Measurements from ENCODE around the gene CXCR5. TPM values are rescaled to one million over a fixed set of nuclear protein-coding genes. Genes with fewer than 3 reads are reported as not detected.

The CXCR5 gene
- total and polyA plus RNA-seq, 2 donors (not counting 1 experiment from before 2014, with no cell fraction given): not detected

- Histone ChIP-seq H3K27ac (ENCODE audit: insufficient read depth, low read length) (no peak overlapping the region), H3K79me2 (ENCODE audit: control insufficient read depth, insufficient read depth, low read length) (no peaks in the 10 kb centered on the region), H3K4me3 (replicated peaks in 1 of 4; ENCODE audit: control extremely low read depth in 1 of 4, insufficient read depth in 1 of 4, low read depth in 3 of 4, low read length in 4 of 4) (no peak overlapping the region), H3K9me3 (ENCODE audit: control insufficient read depth, insufficient read depth, low read depth, low read length) (no peaks in the 10 kb centered on the region), H3K27me3 (ENCODE audit: control insufficient read depth, insufficient read depth, low read length) (peaks cover 3% of the 10 kb centered on the region), H2AFZ (ENCODE audit: low read length) (no peak overlapping the region), H3K4me2 (ENCODE audit: extremely low read depth, insufficient read depth, low read length) (no peak overlapping the region), H4K20me1 (ENCODE audit: control insufficient read depth, extremely low read depth, insufficient read depth, low read length) (no peaks in the 10 kb centered on the region), H3K9ac (ENCODE audit: insufficient read depth, low read length) (no peak overlapping the region), H3K36me3 (ENCODE audit: control insufficient read depth, insufficient read depth, low read length) (no peaks in the 10 kb centered on the region), H3K4me1 (ENCODE audit: control insufficient read depth, extremely low read depth, insufficient read depth, low read length) (no peaks in the 10 kb centered on the region)
- DNase-seq (ENCODE audit: low read depth in 2 of 2): no peak
- TF ChIP-seq, protein P1, sequence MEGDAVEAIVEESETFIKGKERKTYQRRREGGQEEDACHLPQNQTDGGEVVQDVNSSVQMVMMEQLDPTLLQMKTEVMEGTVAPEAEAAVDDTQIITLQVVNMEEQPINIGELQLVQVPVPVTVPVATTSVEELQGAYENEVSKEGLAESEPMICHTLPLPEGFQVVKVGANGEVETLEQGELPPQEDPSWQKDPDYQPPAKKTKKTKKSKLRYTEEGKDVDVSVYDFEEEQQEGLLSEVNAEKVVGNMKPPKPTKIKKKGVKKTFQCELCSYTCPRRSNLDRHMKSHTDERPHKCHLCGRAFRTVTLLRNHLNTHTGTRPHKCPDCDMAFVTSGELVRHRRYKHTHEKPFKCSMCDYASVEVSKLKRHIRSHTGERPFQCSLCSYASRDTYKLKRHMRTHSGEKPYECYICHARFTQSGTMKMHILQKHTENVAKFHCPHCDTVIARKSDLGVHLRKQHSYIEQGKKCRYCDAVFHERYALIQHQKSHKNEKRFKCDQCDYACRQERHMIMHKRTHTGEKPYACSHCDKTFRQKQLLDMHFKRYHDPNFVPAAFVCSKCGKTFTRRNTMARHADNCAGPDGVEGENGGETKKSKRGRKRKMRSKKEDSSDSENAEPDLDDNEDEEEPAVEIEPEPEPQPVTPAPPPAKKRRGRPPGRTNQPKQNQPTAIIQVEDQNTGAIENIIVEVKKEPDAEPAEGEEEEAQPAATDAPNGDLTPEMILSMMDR (conservative IDR thresholded peaks at IDR 0.05 in 1 of 2, IDR thresholded peaks at IDR 0.05 in 1 of 2; ENCODE audit: low read depth in 1 of 2, low read length in 2 of 2): no peak
- no peak for TF ChIP-seq EZH2 (IDR thresholded peaks at IDR 0.05; ENCODE audit: low read length, missing control alignments)
Observed at GRCh38 chr11:118876286-118876685, 7.4 kb upstream of the CXCR5 start.

DNA sequence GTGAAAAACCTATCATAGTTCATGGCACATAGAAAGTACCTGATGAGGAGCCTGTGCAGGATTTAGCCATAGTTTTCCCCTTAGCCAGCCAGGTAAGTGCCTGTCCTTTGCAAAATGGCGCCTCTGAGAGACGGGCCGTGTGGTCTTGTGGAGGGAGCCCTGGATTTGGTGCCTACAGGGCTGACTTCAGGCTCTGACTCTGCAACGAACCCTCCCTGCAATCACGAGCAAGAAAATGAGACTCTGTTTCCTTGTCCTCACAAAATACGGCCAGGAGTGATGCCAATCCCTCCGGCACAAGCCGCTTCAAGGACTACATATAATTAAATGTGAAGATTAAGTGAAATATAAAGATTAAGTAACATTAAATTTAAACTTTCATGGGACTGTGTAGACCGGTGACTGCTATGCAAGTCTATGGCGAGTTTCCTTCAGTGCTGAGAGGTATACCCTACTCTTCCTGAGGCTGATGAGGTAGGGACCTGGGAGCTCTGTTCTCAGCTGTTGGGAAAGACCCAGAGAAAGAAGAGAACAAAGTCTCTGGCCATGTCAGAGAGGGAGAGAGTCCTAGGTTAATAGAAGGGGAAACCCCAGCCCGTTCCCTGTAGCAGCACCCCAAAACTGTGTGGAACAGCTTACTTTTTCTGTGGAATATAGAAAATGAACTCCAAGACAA is 6.1 kb upstream of the CXCR5 start:
- no peaks in the 10 kb centered on the region for H3K4me1 ChIP-seq (ENCODE audit: control insufficient read depth, extremely low read depth, insufficient read depth, low read length)
- H3K9ac ChIP-seq (ENCODE audit: insufficient read depth, low read length): no peak overlapping the region
- TF ChIP-seq EZH2 (IDR thresholded peaks at IDR 0.05; ENCODE audit: low read length, missing control alignments): no peak
- TF ChIP-seq, protein P1 (conservative IDR thresholded peaks at IDR 0.05 in 1 of 2, IDR thresholded peaks at IDR 0.05 in 1 of 2; ENCODE audit: low read depth in 1 of 2, low read length in 2 of 2): no peak
- H3K36me3 ChIP-seq (ENCODE audit: control insufficient read depth, insufficient read depth, low read length): no peaks in the 10 kb centered on the region
- no peak for DNase-seq (ENCODE audit: low read depth in 2 of 2)
- H3K27me3 ChIP-seq (ENCODE audit: control insufficient read depth, insufficient read depth, low read length): peaks cover 3% of the 10 kb centered on the region
- no peak overlapping the region for H3K4me3 ChIP-seq (replicated peaks in 1 of 4; ENCODE audit: control extremely low read depth in 1 of 4, insufficient read depth in 1 of 4, low read depth in 3 of 4, low read length in 4 of 4)
- H3K79me2 ChIP-seq (ENCODE audit: control insufficient read depth, insufficient read depth, low read length): no peaks in the 10 kb centered on the region
- H3K4me2 ChIP-seq (ENCODE audit: extremely low read depth, insufficient read depth, low read length): no peak overlapping the region
- no peak overlapping the region for H2AFZ ChIP-seq (ENCODE audit: low read length)
- no peaks in the 10 kb centered on the region for H4K20me1 ChIP-seq (ENCODE audit: control insufficient read depth, extremely low read depth, insufficient read depth, low read length)
- no peaks in the 10 kb centered on the region for H3K9me3 ChIP-seq (ENCODE audit: control insufficient read depth, insufficient read depth, low read depth, low read length)
- no peak overlapping the region for H3K27ac ChIP-seq (ENCODE audit: insufficient read depth, low read length)

GRCh38 chr11:118878163-118878563 is 5.5 kb upstream of the CXCR5 start:
- Histone ChIP-seq H3K27ac (ENCODE audit: insufficient read depth, low read length) (no peak overlapping the region), H2AFZ (ENCODE audit: low read length) (no peak overlapping the region), H3K4me1 (ENCODE audit: control insufficient read depth, extremely low read depth, insufficient read depth, low read length) (no peaks in the 10 kb centered on the region), H3K36me3 (ENCODE audit: control insufficient read depth, insufficient read depth, low read length) (no peaks in the 10 kb centered on the region), H3K4me3 (replicated peaks in 1 of 4; ENCODE audit: control extremely low read depth in 1 of 4, insufficient read depth in 1 of 4, low read depth in 3 of 4, low read length in 4 of 4) (no peak overlapping the region), H3K9ac (ENCODE audit: insufficient read depth, low read length) (no peak overlapping the region), H3K9me3 (ENCODE audit: control insufficient read depth, insufficient read depth, low read depth, low read length) (no peaks in the 10 kb centered on the region), H3K79me2 (ENCODE audit: control insufficient read depth, insufficient read depth, low read length) (no peaks in the 10 kb centered on the region), H3K4me2 (ENCODE audit: extremely low read depth, insufficient read depth, low read length) (no peak overlapping the region), H3K27me3 (ENCODE audit: control insufficient read depth, insufficient read depth, low read length) (peaks cover 3% of the 10 kb centered on the region), H4K20me1 (ENCODE audit: control insufficient read depth, extremely low read depth, insufficient read depth, low read length) (no peaks in the 10 kb centered on the region)
- no peak for DNase-seq (ENCODE audit: low read depth in 2 of 2)
- TF ChIP-seq, protein P1 (conservative IDR thresholded peaks at IDR 0.05 in 1 of 2, IDR thresholded peaks at IDR 0.05 in 1 of 2; ENCODE audit: low read depth in 1 of 2, low read length in 2 of 2): no peak
- TF ChIP-seq EZH2 (IDR thresholded peaks at IDR 0.05; ENCODE audit: low read length, missing control alignments): no peak
